Adipose tissue (tissue), 3 donors: Measurements from ENCODE around the gene PAQR9. TPM values are rescaled to one million over a fixed set of nuclear protein-coding genes. Genes with fewer than 3 reads are reported as not detected.
"Not testable (repeated sequence)": the region's sequence is repeated elsewhere in the genome, so short reads cannot be mapped to it uniquely, and the experiment has no call there.

Source experiments
- H3K27ac ChIP-seq: one replicate; pipeline ENCODE4 v1.5.1; 2013; ENCODE audit warnings: low read depth, low read length
- WGBS, 3 donors: extraction: QIAGEN DNeasy Blood & Tissue Kit; methylation state at CpG; one replicate each; pipeline ENCODE4 v1.1.7; 2013; 5-methylcytosine and 5-hydroxymethylcytosine counted together
- polyA plus RNA-seq, 3 donors: library from polyadenylated mRNA; stranded (reverse); fragments of 200-250 nt; gene quantifications; one replicate each; pipeline ENCODE4 v1.2.3, GENCODE V29; 2013
- donor health status: healthy with polysubstance abuse.
- donor health status: Bipolar disorder and iron deficiency.
- donor health status: healthy.

PAQR9 gene
- under 1 TPM in 2 of 3 donors, not detected in 1; 0.06 to 0.13 TPM for polyA plus RNA-seq

- H3K27ac ChIP-seq = no peak within 1 kb of the TSS
- WGBS, 3 donors = 2% methylated on average over 91 to 117 of the region's 117 CpGs
These were observed at the start of gene PAQR9 for GRCh38 chr3:142963516-142964448. TSS of gene PAQR9 (minus strand) at chr3:142963674. CDS start at chr3:142963336, 338 bp downstream.

- no peak overlapping the region for H3K27ac ChIP-seq
- 82 to 92% (median 90%) methylated on average over 3 of the region's 3 CpGs for WGBS, 3 donors
These were observed 48.2 kb upstream of the PAQR9 start for GRCh38 chr3:143011705-143012104.

GRCh38 chr3:143010024-143010423 is 46.5 kb upstream of the PAQR9 start:
- H3K27ac ChIP-seq = no peak overlapping the region
- 67 to 77% (median 76%) methylated on average over 3 of the region's 3 CpGs for WGBS, 3 donors

- no peak overlapping the region for H3K27ac ChIP-seq
- 69 to 89% (median 85%) methylated on average over 2 of the region's 2 CpGs for WGBS, 3 donors
These were observed 41.3 kb upstream of the PAQR9 start for GRCh38 chr3:143004823-143005222.

- 4 to 5% (median 4%) methylated on average over 9 of the region's 9 CpGs for WGBS, 3 donors
- no peak overlapping the region for H3K27ac ChIP-seq
These were observed 39.3 kb upstream of the PAQR9 start for GRCh38 chr3:143002727-143003126.

GRCh38 chr3:143002083-143002712 is 38.7 kb upstream of the PAQR9 start:
- H3K27ac ChIP-seq = no peak overlapping the region
- 0 to 1% (median 0%) methylated on average over 19 of the region's 19 CpGs for WGBS, 3 donors

GRCh38 chr3:143001369-143002082 is 38.1 kb upstream of the PAQR9 start, which contains the start of gene U2SURP:
TSS of gene U2SURP (plus strand) at chr3:143001570. CDS start at chr3:143001629, 59 bp downstream.
- WGBS, 3 donors = 0% methylated on average over 55 of the region's 55 CpGs

GRCh38 chr3:143001034-143001368 is 37.5 kb upstream of the PAQR9 start:
- H3K27ac ChIP-seq = peak overlapping the region; percentile 0
- 0% methylated on average over 15 of the region's 15 CpGs for WGBS, 3 donors

More at GRCh38 chr3:143001369-143002082, 38.1 kb upstream of the PAQR9 start, which contains the start of gene U2SURP:
- H3K27ac ChIP-seq = peak within 1 kb of the TSS; percentile 93

GRCh38 chr3:143000528-143000927 is 37.1 kb upstream of the PAQR9 start:
- H3K27ac ChIP-seq = peak overlapping the region; percentile 6
- WGBS, 3 donors = 12 to 35% (median 31%) methylated on average over 10 of the region's 10 CpGs

- WGBS, 3 donors = 53 to 88% (median 84%) methylated on average over 4 of the region's 4 CpGs
- H3K27ac ChIP-seq = no peak overlapping the region
These were observed 36.4 kb upstream of the PAQR9 start for GRCh38 chr3:142999881-143000280.

GRCh38 chr3:142998439-142998838 is 35.0 kb upstream of the PAQR9 start:
- 75 to 91% (median 75%) methylated on average over 3 of the region's 3 CpGs for WGBS, 3 donors
- H3K27ac ChIP-seq = no peak overlapping the region

GRCh38 chr3:142997330-142997729 is 33.9 kb upstream of the PAQR9 start:
- WGBS, 3 donors = 30 to 31% (median 31%) methylated on average over 2 of the region's 2 CpGs
- H3K27ac ChIP-seq = no peak overlapping the region

GRCh38 chr3:142993958-142994442 is 30.5 kb upstream of the PAQR9 start:
- H3K27ac ChIP-seq = no peak overlapping the region
- 9 to 20% (median 10%) methylated on average over 4 of the region's 4 CpGs for WGBS, 3 donors

- no peak overlapping the region for H3K27ac ChIP-seq
- WGBS, 3 donors = 79 to 89% (median 85%) methylated on average over 7 of the region's 7 CpGs
These were observed 28.8 kb upstream of the PAQR9 start for GRCh38 chr3:142992323-142992722.

- WGBS, 3 donors = 64 to 69% (median 66%) methylated on average over 5 of the region's 5 CpGs
These were observed 27.2 kb upstream of the PAQR9 start for GRCh38 chr3:142990721-142991120.

GRCh38 chr3:142988826-142989225 is 25.4 kb upstream of the PAQR9 start:
- 100% methylated on average over 2 of the region's 3 CpGs; no CpG with 5 or more reads in 2 of the 3 donors for WGBS, 3 donors
- H3K27ac ChIP-seq = not testable (repeated sequence)

More at GRCh38 chr3:142990721-142991120, 27.2 kb upstream of the PAQR9 start:
- H3K27ac ChIP-seq = no peak overlapping the region

GRCh38 chr3:142988221-142988620 is 24.7 kb upstream of the PAQR9 start:
- WGBS, 3 donors = 84 to 96% (median 89%) methylated on average over 2 of the region's 2 CpGs
- not testable (repeated sequence) for H3K27ac ChIP-seq

GRCh38 chr3:142987707-142988106 is 24.2 kb upstream of the PAQR9 start:
- no peak overlapping the region for H3K27ac ChIP-seq
- 25 to 26% (median 25%) methylated on average over 7 of the region's 7 CpGs for WGBS, 3 donors
